GM23338 (cell line): ENCODE measurements around the gene GPC5. TPM values are rescaled to one million over a fixed set of nuclear protein-coding genes. Genes with fewer than 3 reads are reported as not detected.

Source experiments
- ATAC-seq: fragments of 200-7000 bp; cut with Tn5 transposase; 3 replicates; pipeline ENCODE4 v1.9.1; 2020
- DNase-seq: peaks from one replicate; pipeline ENCODE4 v3.0.0-alpha.2; 2015; ENCODE audit warnings: low spot score
- H2AFZ ChIP-seq: fragments of 200-600 bp; sonication (generic); 2 replicates; pipeline ENCODE4 v1.8.0; 2016; ENCODE audit warnings: antibody characterized with exemption, mild to moderate bottlenecking, moderate library complexity
- H3F3A ChIP-seq: fragments of 200-600 bp; sonication (generic); replicated peaks from 2 replicates; pipeline ENCODE4 v1.8.0; 2017; ENCODE audit warnings: antibody characterized with exemption, mixed run types, low read depth
- H3K27ac ChIP-seq: fragments of 200-600 bp; sonication (generic); 2 replicates; pipeline ENCODE4 v1.6.1; 2016; ENCODE audit warnings: low read depth
- H3K27me3 ChIP-seq: fragments of 200-600 bp; sonication (generic); 2 replicates; pipeline ENCODE4 v1.8.0; 2016; ENCODE audit warnings: mild to moderate bottlenecking, mixed run types, moderate library complexity; ENCODE audit not compliant: insufficient read depth
- H3K36me3 ChIP-seq: fragments of 200-600 bp; sonication (generic); 2 replicates; pipeline ENCODE4 v1.8.0; 2016; ENCODE audit warnings: mild to moderate bottlenecking; ENCODE audit not compliant: insufficient read depth
- H3K4me1 ChIP-seq: fragments of 200-600 bp; sonication (generic); 2 replicates; pipeline ENCODE4 v1.8.0; 2016; ENCODE audit warnings: mild to moderate bottlenecking, moderate library complexity; ENCODE audit not compliant: insufficient read depth
- H3K4me2 ChIP-seq: fragments of 200-600 bp; sonication (generic); 2 replicates; pipeline ENCODE4 v1.7.1; 2017; ENCODE audit warnings: mixed run types
- H3K4me3 ChIP-seq: fragments of 200-600 bp; sonication (generic); 2 replicates; pipeline ENCODE4 v1.6.1; 2016; ENCODE audit warnings: mixed run types
- H3K79me2 ChIP-seq: fragments of 200-600 bp; sonication (generic); replicated peaks from 2 replicates; pipeline ENCODE4 v1.8.0; 2017; ENCODE audit warnings: mild to moderate bottlenecking; ENCODE audit not compliant: insufficient read depth
- H3K9me2 ChIP-seq: fragments of 200-600 bp; sonication (generic); 2 replicates; pipeline ENCODE4 v1.8.0; 2017; ENCODE audit not compliant: insufficient read depth
- H4K20me1 ChIP-seq: fragments of 200-600 bp; sonication (generic); replicated peaks from 2 replicates; pipeline ENCODE4 v1.8.0; 2017; ENCODE audit warnings: mild to moderate bottlenecking; ENCODE audit not compliant: insufficient read depth
- H3K27ac Mint-ChIP-seq: 2 replicates; pipeline ENCODE4 v1.8.0; 2020; ENCODE audit warnings: inconsistent platforms, mild to moderate bottlenecking, moderate library complexity, mixed read lengths
- H3K27me3 Mint-ChIP-seq: 3 replicates; pipeline ENCODE4 v1.8.0; 2022; ENCODE audit warnings: low read depth, mild to moderate bottlenecking, moderate library complexity, mixed read lengths, inconsistent platforms; ENCODE audit not compliant: insufficient read depth, poor library complexity
- H3K36me3 Mint-ChIP-seq: 3 replicates; pipeline ENCODE4 v1.8.0; 2021; ENCODE audit warnings: low read depth, mild to moderate bottlenecking, inconsistent platforms, moderate library complexity, mixed read lengths
- H3K4me1 Mint-ChIP-seq: 3 replicates; pipeline ENCODE4 v1.8.0; 2020; ENCODE audit warnings: mild to moderate bottlenecking, inconsistent platforms, mixed read lengths
- H3K4me3 Mint-ChIP-seq: 3 replicates; pipeline ENCODE4 v1.8.0; 2021; ENCODE audit warnings: moderate library complexity, mild to moderate bottlenecking, inconsistent platforms, mixed read lengths
- H3K9me3 Mint-ChIP-seq: 3 replicates; pipeline ENCODE4 v1.8.0; 2020; ENCODE audit warnings: moderate library complexity, mild to moderate bottlenecking, inconsistent platforms, mixed read lengths
- CREB1 ChIP-seq: fragments of 250-450 bp; sonication (Bioruptor Pico); IDR thresholded peaks from 2 replicates; pipeline ENCODE4 v1.5.0; 2020; ENCODE audit warnings: low read depth, mild to moderate bottlenecking, moderate library complexity
- EZH2 ChIP-seq: fragments of 200-600 bp; sonication (generic); IDR thresholded peaks from one replicate; pipeline ENCODE4 v1.8.0; 2017; ENCODE audit warnings: antibody characterized with exemption, mild to moderate bottlenecking, low read depth; ENCODE audit not compliant: unreplicated experiment
- EZH2phosphoT487 ChIP-seq: fragments of 200-600 bp; sonication (generic); IDR thresholded peaks from one replicate; pipeline ENCODE4 v1.8.1; 2018; ENCODE audit warnings: antibody characterized with exemption; ENCODE audit not compliant: unreplicated experiment
- JUNB ChIP-seq: IDR thresholded peaks from one replicate; pipeline ENCODE4 v1.6.1; 2016; ENCODE audit warnings: antibody characterized with exemption; ENCODE audit not compliant: unreplicated experiment
- NANOG ChIP-seq: IDR thresholded peaks from 2 replicates; pipeline ENCODE4 v1.6.1; 2016; ENCODE audit warnings: antibody characterized with exemption, borderline replicate concordance
- POLR2AphosphoS5 ChIP-seq: IDR thresholded peaks from 2 replicates; pipeline ENCODE4 v1.6.1; 2016; ENCODE audit warnings: antibody characterized with exemption, low read depth
- STAT1 ChIP-seq: IDR thresholded peaks from one replicate; pipeline ENCODE4 v1.6.1; 2016; ENCODE audit warnings: antibody characterized with exemption; ENCODE audit not compliant: unreplicated experiment
- ZNF114 ChIP-seq: fragments of 250-450 bp; sonication (Bioruptor Pico); IDR thresholded peaks from 2 replicates; pipeline ENCODE4 v1.5.0; 2020; ENCODE audit warnings: mild to moderate bottlenecking, moderate library complexity
- ZNF331 ChIP-seq: fragments of 250-450 bp; sonication (Bioruptor Pico); IDR thresholded peaks from 2 replicates; pipeline ENCODE4 v1.5.0; 2020; ENCODE audit warnings: low read depth, mild to moderate bottlenecking, moderate library complexity
- ZNF462 ChIP-seq: fragments of 250-450 bp; sonication (Bioruptor Pico); IDR thresholded peaks from 2 replicates; pipeline ENCODE4 v1.5.0; 2020; ENCODE audit warnings: mild to moderate bottlenecking, moderate library complexity
- polyA plus RNA-seq: library from polyadenylated mRNA; unstranded; fragments of >200 nt; fragmentation: Nextera tagmentation; extraction: Ambion mirVana; gene quantifications from 2 replicates; pipeline ENCODE4 v1.2.1, GENCODE V29; 2016
- total RNA-seq: library from RNA; depleted of rRNA; stranded (reverse); fragments of >200 nt; shearing (Covaris generic); gene quantifications from 2 replicates; pipeline ENCODE4 v1.2.3, GENCODE V29; 2014
- TF ChIP-seq, protein P1 (sequence below): IDR thresholded peaks from 2 replicates; pipeline ENCODE4 v1.6.1; 2016; ENCODE audit warnings: antibody characterized with exemption
- TF ChIP-seq, protein P2 (sequence below), 2 experiments: fragments of 200-600 bp in 1 of 2; sonication (generic) in 1 of 2; conservative IDR thresholded peaks; 2 replicates each; pipeline versions ENCODE4 v1.5.1 to v1.6.1; 2016 to 2017; ENCODE audit warnings: antibody characterized with exemption in 2 of 2, low read depth in 2 of 2, mild to moderate bottlenecking in 2 of 2, moderate library complexity in 1 of 2

Gene GPC5
- total and polyA plus RNA-seq, 2 experiments from 2014 or later: 0.95 to 1.1 TPM

- ATAC-seq (no peak), DNase-seq (no peak)
- Mint-ChIP-seq H3K4me3 (no peak overlapping the region), H3K4me1 (no peaks in the 10 kb centered on the region), H3K36me3 (no peaks in the 10 kb centered on the region), H3K27me3 (no peaks in the 10 kb centered on the region), H3K9me3 (no peaks in the 10 kb centered on the region), H3K27ac (no peak overlapping the region)
- no peak overlapping the region for H3K4me3 ChIP-seq
- H3K27ac ChIP-seq: no peak overlapping the region
- H3K36me3 ChIP-seq: no peaks in the 10 kb centered on the region
- H3K4me1 ChIP-seq: no peaks in the 10 kb centered on the region
- H3K4me2 ChIP-seq: no peak overlapping the region
- TF ChIP-seq CREB1 (CRISPR knock-in tag): no peak
- TF ChIP-seq NANOG: no peak
- no peak for TF ChIP-seq JUNB
- TF ChIP-seq ZNF331 (CRISPR knock-in tag): no peak
- TF ChIP-seq ZNF114 (CRISPR knock-in tag): no peak
- no peak for TF ChIP-seq EZH2phosphoT487
- no peak for TF ChIP-seq ZNF462
- no peak for TF ChIP-seq POLR2AphosphoS5
- no peak for TF ChIP-seq STAT1
- TF ChIP-seq, protein P1, sequence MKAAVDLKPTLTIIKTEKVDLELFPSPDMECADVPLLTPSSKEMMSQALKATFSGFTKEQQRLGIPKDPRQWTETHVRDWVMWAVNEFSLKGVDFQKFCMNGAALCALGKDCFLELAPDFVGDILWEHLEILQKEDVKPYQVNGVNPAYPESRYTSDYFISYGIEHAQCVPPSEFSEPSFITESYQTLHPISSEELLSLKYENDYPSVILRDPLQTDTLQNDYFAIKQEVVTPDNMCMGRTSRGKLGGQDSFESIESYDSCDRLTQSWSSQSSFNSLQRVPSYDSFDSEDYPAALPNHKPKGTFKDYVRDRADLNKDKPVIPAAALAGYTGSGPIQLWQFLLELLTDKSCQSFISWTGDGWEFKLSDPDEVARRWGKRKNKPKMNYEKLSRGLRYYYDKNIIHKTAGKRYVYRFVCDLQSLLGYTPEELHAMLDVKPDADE: no peak
- no peak for TF ChIP-seq EZH2
- TF ChIP-seq, protein P2, sequence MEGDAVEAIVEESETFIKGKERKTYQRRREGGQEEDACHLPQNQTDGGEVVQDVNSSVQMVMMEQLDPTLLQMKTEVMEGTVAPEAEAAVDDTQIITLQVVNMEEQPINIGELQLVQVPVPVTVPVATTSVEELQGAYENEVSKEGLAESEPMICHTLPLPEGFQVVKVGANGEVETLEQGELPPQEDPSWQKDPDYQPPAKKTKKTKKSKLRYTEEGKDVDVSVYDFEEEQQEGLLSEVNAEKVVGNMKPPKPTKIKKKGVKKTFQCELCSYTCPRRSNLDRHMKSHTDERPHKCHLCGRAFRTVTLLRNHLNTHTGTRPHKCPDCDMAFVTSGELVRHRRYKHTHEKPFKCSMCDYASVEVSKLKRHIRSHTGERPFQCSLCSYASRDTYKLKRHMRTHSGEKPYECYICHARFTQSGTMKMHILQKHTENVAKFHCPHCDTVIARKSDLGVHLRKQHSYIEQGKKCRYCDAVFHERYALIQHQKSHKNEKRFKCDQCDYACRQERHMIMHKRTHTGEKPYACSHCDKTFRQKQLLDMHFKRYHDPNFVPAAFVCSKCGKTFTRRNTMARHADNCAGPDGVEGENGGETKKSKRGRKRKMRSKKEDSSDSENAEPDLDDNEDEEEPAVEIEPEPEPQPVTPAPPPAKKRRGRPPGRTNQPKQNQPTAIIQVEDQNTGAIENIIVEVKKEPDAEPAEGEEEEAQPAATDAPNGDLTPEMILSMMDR (conservative IDR thresholded peaks at IDR 0.05; ENCODE audit: low read depth in 2 of 2): no peak
- H3F3A ChIP-seq: no peaks in the 10 kb centered on the region
- H3K27me3 ChIP-seq: no peaks in the 10 kb centered on the region
- no peak overlapping the region for H2AFZ ChIP-seq
- H4K20me1 ChIP-seq: no peaks in the 10 kb centered on the region
- no peaks in the 10 kb centered on the region for H3K79me2 ChIP-seq
- H3K9me2 ChIP-seq: no peaks in the 10 kb centered on the region
Observed at GRCh38 chr13:92173254-92173653, 774.8 kb downstream of the GPC5 start.
